ENCODE results near the gene SUGCT. TPM values are rescaled to one million over a fixed set of nuclear protein-coding genes. Genes with fewer than 3 reads are reported as not detected.

The SUGCT gene
- total and polyA plus RNA-seq, 2 of the 8 experiments (the other 6 are each of a cell fraction or from before 2014, with no cell fraction given): 2.8 to 5.4 TPM

- TF ChIP-seq KDM4A (IDR thresholded peaks at IDR 0.05; ENCODE audit: low read depth, low read length, severe bottlenecking) (no peak), E2F6 (IDR thresholded peaks at IDR 0.05) (no peak), ZNF274 (IDR thresholded peaks at IDR 0.05; ENCODE audit: borderline replicate concordance, extremely low read depth, low read length) (no peak), SIX5 (IDR thresholded peaks at IDR 0.05; ENCODE audit: low read depth, low read length) (no peak)
These were observed 88.8 kb downstream of the SUGCT start (continued) for GRCh38 chr7:40223451-40224127.
